ENCODE measurements around the gene C4orf17. TPM values are rescaled to one million over a fixed set of nuclear protein-coding genes. Genes with fewer than 3 reads are reported as not detected.

The C4orf17 gene
- polyA plus RNA-seq, 3 donors, result not detected

DNA sequence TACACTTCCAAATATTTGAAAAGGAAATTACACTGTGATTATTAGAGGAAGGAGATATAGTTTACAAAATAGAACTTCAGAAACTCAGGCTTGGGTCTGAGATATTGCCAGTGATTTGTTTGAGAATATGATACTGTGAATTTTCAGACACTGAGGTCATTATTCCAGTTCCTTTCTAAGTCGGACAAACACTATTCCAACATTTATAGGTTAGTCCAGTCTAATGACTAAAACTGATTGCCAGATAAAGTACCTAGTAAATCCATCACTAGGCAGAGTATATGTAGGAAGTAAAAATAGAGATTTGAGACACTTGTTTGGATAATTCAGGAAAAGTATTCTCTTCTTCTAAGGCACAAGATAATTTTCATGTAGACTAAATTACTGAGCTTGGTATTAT lies 77.0 kb downstream of the C4orf17 start:
- 40 to 67% (median 44%) methylated on average over 1 of the region's 1 CpG for WGBS, 3 donors

DNA sequence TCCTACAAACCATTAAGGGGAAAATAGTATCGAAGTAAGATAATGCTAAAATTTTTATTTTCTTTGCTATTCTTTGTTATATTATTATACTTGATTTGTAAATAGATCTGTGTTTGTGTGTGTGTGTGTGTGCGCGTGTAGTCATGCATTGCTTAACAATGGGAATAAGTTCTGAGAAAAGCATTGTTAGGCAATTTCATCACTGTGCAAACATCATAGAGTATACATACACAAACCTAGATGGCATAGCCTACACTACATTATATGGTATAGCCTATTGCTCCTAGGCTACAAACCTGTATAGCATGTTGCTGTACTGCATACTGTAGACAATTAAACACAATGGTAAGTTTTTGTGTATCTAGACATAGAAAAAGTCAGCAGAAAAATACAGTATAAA lies 80.9 kb downstream of the C4orf17 start:
- no peak overlapping the region for H3K27ac ChIP-seq (ENCODE audit: low read depth, low read length)
- 94 to 97% (median 94%) methylated on average over 3 of the region's 3 CpGs for WGBS, 3 donors

More for the DNA sequence above, 77.0 kb downstream of the C4orf17 start:
- no peak overlapping the region for H3K27ac ChIP-seq (ENCODE audit: low read depth, low read length)

Other genes starting within 250 kb of the C4orf17 start
- gene ADH1A, start 220.0 kb upstream of the C4orf17 start, polyA plus RNA-seq, result under 1 TPM in 2 of 3 donors, not detected in 1; 0.07 to 0.15 TPM
- gene ADH1B, start 189.6 kb upstream of the C4orf17 start, polyA plus RNA-seq, result 1,000 to 10,000 TPM in 2 of 3 donors, 100 to 1,000 TPM in 1; 214 to 3,622 (median 1,151) TPM
- 100 to 1,000 TPM in 1 of 3 donors, 10 to 100 TPM in 1, 1 to 10 TPM in 1; 8.1 to 118 (median 29.8) TPM for gene ADH1C, start 158.3 kb upstream of the C4orf17 start, polyA plus RNA-seq
- 1 to 10 TPM in 1 of 3 donors, not detected in 2; 1.2 TPM for gene ADH7, start 75.7 kb upstream of the C4orf17 start, polyA plus RNA-seq
- gene TRMT10A, start 53.0 kb downstream of the C4orf17 start, polyA plus RNA-seq, result 1 to 10 TPM; 3.7 to 5.1 (median 4.2) TPM
- under 1 TPM in 2 of 3 donors, not detected in 1; 0.05 to 0.07 TPM for gene MTTP, start 63.8 kb downstream of the C4orf17 start, polyA plus RNA-seq
- under 1 TPM in 2 of 3 donors, not detected in 1; under 0.01 to 0.01 TPM for gene C4orf54, start 146.8 kb downstream of the C4orf17 start, polyA plus RNA-seq

Data from adipose tissue (tissue), 3 donors.